HepG2 (cell line): ENCODE data around the gene RPS6KA2. TPM values are rescaled to one million over a fixed set of nuclear protein-coding genes. Genes with fewer than 3 reads are reported as not detected.

ENCODE experiments used
- ATAC-seq: fragments of 200-7000 bp; cut with Tn5 transposase; 3 replicates; pipeline ENCODE4 v1.9.1; 2020; ENCODE audit warnings: mild to moderate bottlenecking, moderate library complexity
- BruUV-seq: library from RNA; stranded (reverse); fragments of 400-500 nt; replicated peaks from 2 replicates; lab custom pipeline; 2021; lab: Mats Ljungman, UMichigan
- CTCF ChIA-PET: fragments of 300-600 bp; formaldehyde crosslinking; extraction: SDS; loops from one replicate; lab custom pipeline; 2021; ENCODE audit warnings: low total read pairs, inconsistent platforms, low intra/inter-chr PET ratio; lab: Yijun Ruan, JAX
- POLR2A ChIA-PET: fragments of 350-600 bp; sonication (Branson Sonifier 250); formaldehyde crosslinking; loops from one replicate; lab custom pipeline; 2020; ENCODE audit warnings: antibody characterized with exemption, inconsistent platforms; lab: Yijun Ruan, JAX
- DNase-seq: peaks from one replicate; pipeline ENCODE4 v3.0.0-alpha.2; 2015; ENCODE audit warnings: low spot score
- FAIRE-seq: peaks from 3 replicates; lab custom pipeline; 2011; peaks lifted over from hg19 to GRCh38; lab: Jason Lieb, UNC
- H2AFZ ChIP-seq: one replicate; pipeline ENCODE4 v1.6.1; 2011; ENCODE audit warnings: low read length, inconsistent platforms
- H3K27ac ChIP-seq: fragments of 300-600 bp; 3 replicates; pipeline ENCODE4 v1.8.0; 2011; ENCODE audit warnings: mixed run types, mild to moderate bottlenecking, mixed read lengths, low read length, inconsistent platforms; ENCODE audit not compliant: insufficient read depth; ENCODE audit errors: extremely low read length
- H3K27me3 ChIP-seq, 2 experiments: fragments of 200-600 bp in 1 of 2; 2 replicates in 1 of 2; 3 replicates in 1 of 2; pipeline versions ENCODE4 v1.6.0 to v1.8.0; 2011; ENCODE audit warnings: low read length in 2 of 2, mild to moderate bottlenecking in 2 of 2, moderate library complexity in 2 of 2, inconsistent platforms in 1 of 2; ENCODE audit not compliant: insufficient read depth in 2 of 2, control insufficient read depth in 1 of 2
- H3K36me3 ChIP-seq, 2 experiments: fragments of 200-600 bp in 1 of 2; replicated peaks in 1 of 2; 2 replicates in 1 of 2; 3 replicates in 1 of 2; pipeline versions ENCODE4 v1.5.1 to v1.8.0; 2011; ENCODE audit warnings: low read length in 2 of 2, inconsistent platforms in 1 of 2; ENCODE audit not compliant: insufficient read depth in 2 of 2, control insufficient read depth in 1 of 2
- H3K4me1 ChIP-seq: 2 replicates; pipeline ENCODE4 v1.5.1; 2012; ENCODE audit warnings: low read length, inconsistent platforms; ENCODE audit not compliant: insufficient read depth
- H3K4me2 ChIP-seq: 2 replicates; pipeline ENCODE4 v1.6.0; 2011; ENCODE audit warnings: low read depth, low read length, inconsistent platforms
- H3K4me3 ChIP-seq, 3 experiments: fragments of 200-600 bp in 1 of 3; sonication (generic), shearing (Covaris generic) in 1 of 3; replicated peaks in 1 of 3; 2 replicates each; pipeline ENCODE4 v1.5.1; 2011 to 2016; ENCODE audit warnings: low read length in 3 of 3, inconsistent platforms in 2 of 3, low read depth in 2 of 3, mild to moderate bottlenecking in 2 of 3, control low read depth in 1 of 3, mixed read lengths in 1 of 3; ENCODE audit not compliant: insufficient read depth in 1 of 3
- H3K79me2 ChIP-seq: one replicate; pipeline ENCODE4 v1.6.1; 2011; ENCODE audit warnings: low read length, inconsistent platforms; ENCODE audit not compliant: insufficient read depth
- H3K9ac ChIP-seq: 2 replicates; pipeline ENCODE4 v1.6.0; 2011; ENCODE audit warnings: mild to moderate bottlenecking, low read depth, low read length, inconsistent platforms; ENCODE audit not compliant: insufficient read depth
- H3K9me3 ChIP-seq: 2 replicates; pipeline ENCODE4 v1.5.1; 2012; ENCODE audit warnings: mild to moderate bottlenecking, low read length
- H4K20me1 ChIP-seq: 2 replicates; pipeline ENCODE4 v1.6.0; 2011; ENCODE audit warnings: inconsistent platforms, mild to moderate bottlenecking, low read length, moderate library complexity; ENCODE audit not compliant: insufficient read depth
- CBX2 ChIP-seq, 2 experiments: fragments of 200-600 bp in 1 of 2; sonication (generic); formaldehyde crosslinking in 1 of 2; IDR thresholded peaks; 2 replicates each; pipeline versions ENCODE4 v1.7.0 to v1.8.1; 2018 to 2022; ENCODE audit warnings: low read depth in 2 of 2, low read length in 1 of 2, mild to moderate bottlenecking in 1 of 2, missing genetic modification reagents in 1 of 2
- HNRNPLL ChIP-seq: fragments of 200-400 bp; formaldehyde crosslinking; IDR thresholded peaks from 2 replicates; pipeline ENCODE4 v1.6.1; 2017; ENCODE audit warnings: mild to moderate bottlenecking, low read depth, low read length; ENCODE audit not compliant: poor library complexity, severe bottlenecking
- MAFF ChIP-seq: IDR thresholded peaks from 2 replicates; pipeline ENCODE4 v1.6.1; 2011; ENCODE audit warnings: low read depth, low read length, improper control_type of control experiment
- NFIC ChIP-seq: IDR thresholded peaks from 2 replicates; pipeline ENCODE4 v1.6.1; 2012; ENCODE audit warnings: mild to moderate bottlenecking, low read length, inconsistent platforms
- POLR2G ChIP-seq: fragments of 200-400 bp; formaldehyde crosslinking; IDR thresholded peaks from 2 replicates; pipeline ENCODE4 v1.6.1; 2018; ENCODE audit warnings: mild to moderate bottlenecking, low read depth, low read length, moderate library complexity
- REPIN1 ChIP-seq: sonication (generic); formaldehyde crosslinking; IDR thresholded peaks from 2 replicates; pipeline ENCODE4 v1.8.0; 2022; ENCODE audit warnings: missing genetic modification reagents, low read depth, mild to moderate bottlenecking, borderline replicate concordance
- RXRA ChIP-seq: sonication (generic); formaldehyde crosslinking; IDR thresholded peaks from 2 replicates; pipeline ENCODE4 v1.5.1; 2020; ENCODE audit warnings: missing genetic modification reagents
- TAF15 ChIP-seq: fragments of 200-400 bp; formaldehyde crosslinking; IDR thresholded peaks from one replicate; pipeline ENCODE4 v1.6.1; 2018; ENCODE audit warnings: mild to moderate bottlenecking, low read depth, low read length; ENCODE audit not compliant: poor library complexity, severe bottlenecking
- TBX3 ChIP-seq: fragments of 450-650 bp; IDR thresholded peaks from 2 replicates; pipeline ENCODE4 v1.6.1; 2017; ENCODE audit warnings: antibody characterized with exemption, mild to moderate bottlenecking, inconsistent platforms, borderline replicate concordance
- WGBS: methylation state at CpG from one replicate; pipeline ENCODE4 v1.1.6; 2017; ENCODE audit warnings: low lambda C conversion rate; 5-methylcytosine and 5-hydroxymethylcytosine counted together
- in situ Hi-C: cut with HindIII; loops from 2 replicates; pipeline ENCODE4 v1.10.0; 2017; ENCODE audit warnings: low pct_unique_long_range_greater_than_20kb; ENCODE audit not compliant: extremely low pct_ligation_motif_present
- intact Hi-C: fragments of 100-400 bp; cut with micrococcal nuclease; formaldehyde crosslinking; loops from one replicate; pipeline ENCODE4 v1.10.0; 2022; ENCODE audit not compliant: unreplicated experiment
- polyA plus RNA-seq, 8 experiments: library from polyadenylated mRNA; depleted of rRNA in 3 of 8; stranded (reverse) in 7 of 8; unstranded in 1 of 8; fragments of >200 nt; fragmentation: Illumina TruSeq in 4 of 8; extraction: Trizol in 4 of 8; gene quantifications; 2 replicates each; pipeline versions ENCODE4 v1.2.1 to v1.2.3, GENCODE V29; 2011 to 2016; ENCODE audit warnings: low read depth in 4 of 8, missing spikeins in 1 of 8, mixed read lengths in 1 of 8; ENCODE audit not compliant: insufficient read depth in 1 of 8
- total RNA-seq, 5 experiments: library from RNA; depleted of rRNA; stranded (reverse); fragments of >200 nt; fragmentation: Illumina TruSeq; extraction: Trizol; gene quantifications; 2 replicates each; pipeline ENCODE4 v1.2.3, GENCODE V29; 2016; ENCODE audit warnings: low read depth in 1 of 5
- TF ChIP-seq, protein P1 (sequence below): sonication (generic); formaldehyde crosslinking; IDR thresholded peaks from 2 replicates; pipeline ENCODE4 v1.4.0; 2020; ENCODE audit warnings: mild to moderate bottlenecking, missing genetic modification reagents
- TF ChIP-seq, protein P2 (sequence below): sonication (generic); formaldehyde crosslinking; IDR thresholded peaks from 2 replicates; pipeline ENCODE4 v1.5.0; 2020; ENCODE audit warnings: missing genetic modification reagents
- TF ChIP-seq, protein P3 (sequence below): sonication (generic); formaldehyde crosslinking; IDR thresholded peaks from 2 replicates; pipeline ENCODE4 v1.4.0; 2020; ENCODE audit warnings: mild to moderate bottlenecking, missing genetic modification reagents

Gene RPS6KA2
- total and polyA plus RNA-seq, 2 of the 13 experiments (the other 11 are each of a cell fraction or from before 2014, with no cell fraction given), result 0.22 to 0.38 TPM

DNA sequence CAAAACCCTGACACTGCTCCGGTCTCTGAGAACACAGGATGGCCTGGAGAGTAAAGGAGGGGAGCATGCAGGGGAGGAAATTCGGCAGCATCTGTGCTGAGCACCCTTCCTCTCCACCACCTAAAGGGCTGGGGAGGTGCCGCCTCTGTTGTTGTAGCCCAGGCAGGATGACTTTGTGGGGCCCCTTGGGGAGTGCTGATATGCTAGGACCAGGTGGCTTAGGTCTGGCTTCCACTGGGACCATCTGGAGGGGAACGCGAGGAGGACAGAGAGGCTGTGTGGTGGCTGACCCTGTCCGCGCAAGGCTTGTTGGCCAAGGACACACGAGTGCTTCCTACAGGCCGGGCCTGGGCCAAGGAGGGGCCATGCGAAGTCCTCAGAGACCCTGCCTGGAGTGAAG, 9.9 kb upstream of the RPS6KA2 start:
- TF ChIP-seq, protein P1, sequence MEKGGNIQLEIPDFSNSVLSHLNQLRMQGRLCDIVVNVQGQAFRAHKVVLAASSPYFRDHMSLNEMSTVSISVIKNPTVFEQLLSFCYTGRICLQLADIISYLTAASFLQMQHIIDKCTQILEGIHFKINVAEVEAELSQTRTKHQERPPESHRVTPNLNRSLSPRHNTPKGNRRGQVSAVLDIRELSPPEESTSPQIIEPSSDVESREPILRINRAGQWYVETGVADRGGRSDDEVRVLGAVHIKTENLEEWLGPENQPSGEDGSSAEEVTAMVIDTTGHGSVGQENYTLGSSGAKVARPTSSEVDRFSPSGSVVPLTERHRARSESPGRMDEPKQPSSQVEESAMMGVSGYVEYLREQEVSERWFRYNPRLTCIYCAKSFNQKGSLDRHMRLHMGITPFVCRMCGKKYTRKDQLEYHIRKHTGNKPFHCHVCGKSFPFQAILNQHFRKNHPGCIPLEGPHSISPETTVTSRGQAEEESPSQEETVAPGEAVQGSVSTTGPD (CRISPR knock-in tag), result no peak
- TF ChIP-seq HNRNPLL (no peak), TAF15 (no peak), TBX3 (no peak), MAFF (no peak), RXRA (no peak), REPIN1 (CRISPR knock-in tag) (no peak), CBX2 (IDR thresholded peaks at IDR 0.05; ENCODE audit: low read depth, low read length) (no peak), CBX2 (CRISPR knock-in tag; IDR thresholded peaks at IDR 0.05; ENCODE audit: low read depth) (no peak), NFIC (no peak), POLR2G (no peak)
- TF ChIP-seq, protein P2, sequence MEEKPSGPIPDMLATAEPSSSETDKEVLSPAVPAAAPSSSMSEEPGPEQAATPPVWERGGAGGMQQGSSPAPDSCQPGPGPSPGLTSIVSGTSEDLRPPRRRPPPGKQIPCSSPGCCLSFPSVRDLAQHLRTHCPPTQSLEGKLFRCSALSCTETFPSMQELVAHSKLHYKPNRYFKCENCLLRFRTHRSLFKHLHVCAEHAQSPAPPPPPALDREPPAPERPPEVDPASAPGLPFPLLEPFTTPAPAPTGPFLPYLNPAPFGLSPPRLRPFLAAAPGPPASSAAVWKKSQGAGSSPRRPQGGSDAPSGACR, result no peak
- TF ChIP-seq, protein P3, sequence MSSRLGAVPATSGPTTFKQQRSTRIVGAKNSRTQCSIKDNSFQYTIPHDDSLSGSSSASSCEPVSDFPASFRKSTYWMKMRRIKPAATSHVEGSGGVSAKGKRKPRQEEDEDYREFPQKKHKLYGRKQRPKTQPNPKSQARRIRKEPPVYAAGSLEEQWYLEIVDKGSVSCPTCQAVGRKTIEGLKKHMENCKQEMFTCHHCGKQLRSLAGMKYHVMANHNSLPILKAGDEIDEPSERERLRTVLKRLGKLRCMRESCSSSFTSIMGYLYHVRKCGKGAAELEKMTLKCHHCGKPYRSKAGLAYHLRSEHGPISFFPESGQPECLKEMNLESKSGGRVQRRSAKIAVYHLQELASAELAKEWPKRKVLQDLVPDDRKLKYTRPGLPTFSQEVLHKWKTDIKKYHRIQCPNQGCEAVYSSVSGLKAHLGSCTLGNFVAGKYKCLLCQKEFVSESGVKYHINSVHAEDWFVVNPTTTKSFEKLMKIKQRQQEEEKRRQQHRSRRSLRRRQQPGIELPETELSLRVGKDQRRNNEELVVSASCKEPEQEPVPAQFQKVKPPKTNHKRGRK (CRISPR knock-in tag), result no peak
- H3K27me3 ChIP-seq, result peaks cover 8 to 82% of the 10 kb centered on the region in 2 experiments; a peak in 4 of 5 replicates
- no peaks in the 10 kb centered on the region for H3K36me3 ChIP-seq
- no peaks in the 10 kb centered on the region; the same call in 1 of the 2 replicates for H4K20me1 ChIP-seq
- no peak for DNase-seq
- H3K9ac ChIP-seq, result no peak overlapping the region
- H2AFZ ChIP-seq, result no peak overlapping the region
- CTCF ChIA-PET, result no interaction called here
- no peaks in the 10 kb centered on the region for H3K9me3 ChIP-seq
- no peaks in the 10 kb centered on the region for H3K4me1 ChIP-seq
- no peak overlapping the region for H3K4me2 ChIP-seq
- intact Hi-C loops, result no loop called here
- no peaks in the 10 kb centered on the region for H3K79me2 ChIP-seq
- no TSS peak for BruUV-seq
- H3K4me3 ChIP-seq, result no peak overlapping the region
- WGBS, result 53% methylated on average over 10 of the region's 10 CpGs
- POLR2A ChIA-PET, result no interaction called here
- in situ Hi-C loops, result no loop called here
- ATAC-seq, result no peak
- no peak for FAIRE-seq
- no peak overlapping the region for H3K27ac ChIP-seq
